ENCODE results near the gene FGFR2.
"Not testable (repeated sequence)": the region's sequence is repeated elsewhere in the genome, so short reads cannot be mapped to it uniquely, and the experiment has no call there.

FGFR2 gene

DNA sequence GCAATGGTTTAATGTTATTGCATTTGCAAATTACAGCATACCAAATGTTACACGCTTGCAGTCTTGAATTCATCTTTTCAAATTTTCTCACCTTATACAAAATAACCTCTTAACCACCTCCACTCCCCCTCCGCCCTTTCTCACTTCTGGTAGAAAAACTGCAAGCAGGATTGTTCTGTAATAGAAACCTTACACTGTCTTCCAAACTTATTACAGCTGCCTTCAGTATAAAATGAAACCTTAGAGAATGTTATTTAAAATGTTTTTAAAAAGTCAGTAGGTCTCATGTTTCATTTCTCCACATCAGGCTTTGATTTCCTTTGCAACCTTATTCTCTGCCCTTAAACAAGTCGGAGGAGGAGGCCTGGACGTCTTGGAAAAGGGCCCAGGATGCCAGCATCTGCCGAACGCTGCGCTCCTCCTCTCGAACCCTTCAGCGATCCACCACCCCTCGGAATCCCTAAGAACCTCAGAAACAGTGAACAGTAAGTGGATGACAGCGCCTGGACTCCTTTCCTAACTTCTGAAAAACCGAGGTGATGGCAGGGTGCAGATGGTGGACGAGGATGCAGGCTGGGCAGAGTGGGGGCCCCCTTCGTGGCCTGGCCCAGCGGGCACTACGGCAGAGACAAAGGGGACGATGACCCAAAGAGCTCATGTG, 74.0 kb downstream of the FGFR2 start:
- no peak for DNase-seq (ENCODE audit: low spot score)

DNA sequence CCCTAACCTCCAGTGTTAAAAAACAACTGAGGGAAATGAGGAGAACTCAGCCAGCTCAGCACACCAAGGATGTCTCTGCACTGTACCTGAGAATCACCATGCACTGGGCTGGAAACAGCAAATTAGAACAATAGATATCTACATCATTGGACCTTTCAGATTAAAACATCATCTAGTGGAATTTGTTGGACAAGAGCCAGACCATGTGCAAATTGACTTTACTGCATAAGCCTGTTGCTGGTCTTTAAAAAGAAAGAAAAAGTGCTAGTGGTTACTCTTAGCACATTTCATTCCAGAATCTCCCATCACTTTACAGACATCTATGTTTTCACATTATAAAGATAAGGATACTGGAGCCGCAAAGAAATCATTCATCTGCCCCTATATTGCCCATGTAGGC, 75.4 kb downstream of the FGFR2 start:
- no peak for DNase-seq (ENCODE audit: low spot score)

DNA sequence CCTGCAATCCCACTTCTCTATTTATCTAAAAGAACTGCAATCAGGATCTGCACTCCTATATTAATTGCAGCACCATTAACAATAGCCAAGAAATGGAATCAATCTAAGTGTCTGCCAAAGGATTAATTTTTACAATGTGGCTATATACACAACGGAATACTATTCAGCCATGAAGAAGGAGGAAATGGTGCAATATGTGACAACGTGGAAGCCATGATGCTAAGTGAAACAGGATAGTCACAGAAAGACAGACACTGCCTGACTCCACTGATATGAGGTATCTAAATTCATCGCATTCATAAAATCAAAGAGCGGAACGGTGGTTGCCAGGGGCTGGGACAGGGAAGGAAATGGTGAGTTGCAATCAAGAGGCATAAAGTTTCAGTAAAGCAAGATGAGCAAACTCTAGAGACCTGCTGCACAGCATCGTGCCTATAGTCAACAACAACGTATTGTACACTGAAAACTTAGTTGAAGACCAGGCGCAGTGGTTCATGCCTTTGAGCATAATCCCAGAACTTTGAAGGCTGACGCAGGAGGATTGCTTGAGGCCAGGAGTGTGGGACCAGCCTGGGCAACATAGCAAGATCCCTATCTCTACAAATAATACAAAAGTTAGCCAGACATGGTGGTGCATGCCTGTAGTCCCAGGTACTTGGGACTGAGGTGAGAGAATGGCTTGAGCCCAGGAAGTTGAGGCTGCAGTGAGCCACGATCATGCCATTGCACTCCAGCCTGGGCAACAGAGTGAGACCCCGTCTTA, 76.3 kb downstream of the FGFR2 start:
- DNase-seq (ENCODE audit: low spot score), result no peak

DNA sequence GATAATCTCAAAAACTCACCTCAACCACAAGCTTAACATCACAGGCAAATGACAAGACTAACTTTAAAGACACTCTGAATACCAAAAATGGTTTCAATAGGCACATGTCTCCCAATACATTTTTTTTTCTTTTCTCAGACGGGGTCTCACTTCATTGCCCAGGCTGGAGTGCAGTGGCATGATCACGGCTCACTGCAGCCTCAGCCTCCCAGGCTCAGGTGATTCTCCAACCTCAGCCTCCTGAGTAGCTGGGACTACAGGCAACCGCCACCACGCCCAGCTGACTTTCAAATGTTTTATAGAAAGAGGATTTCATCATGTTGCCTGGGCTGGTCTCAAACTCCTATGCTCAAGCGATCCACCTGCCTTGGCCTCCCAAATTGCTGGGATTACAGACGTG, 77.7 kb downstream of the FGFR2 start:
- not testable (repeated sequence) for DNase-seq (ENCODE audit: low spot score)

DNA sequence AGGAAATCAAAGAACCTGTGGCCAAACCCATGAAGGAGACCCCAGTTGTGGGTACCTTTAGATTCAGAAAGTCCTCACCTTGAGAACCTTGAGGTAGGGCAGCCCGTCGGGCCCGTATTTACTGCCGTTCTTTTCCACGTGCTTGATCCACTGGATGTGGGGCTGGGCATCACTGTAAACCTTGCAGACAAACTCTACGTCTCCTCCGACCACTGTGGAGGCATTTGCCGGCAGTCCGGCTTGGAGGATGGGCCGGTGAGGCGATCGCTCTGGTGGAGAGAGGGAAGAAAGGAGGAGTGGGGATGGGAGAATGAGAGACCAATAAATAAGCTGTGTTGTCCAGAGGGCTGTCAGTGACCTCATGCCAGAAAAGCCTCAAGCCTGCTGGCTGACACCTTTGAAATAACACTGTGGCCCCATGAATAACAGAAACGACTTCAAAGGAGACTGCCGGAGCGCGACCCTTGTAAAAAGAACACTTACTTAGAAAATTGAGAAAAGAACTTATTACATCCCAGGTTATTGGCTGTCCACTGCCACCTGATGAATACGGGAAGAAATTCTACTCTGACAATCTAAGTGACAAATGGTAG, 78.2 kb downstream of the FGFR2 start:
- DNase-seq (ENCODE audit: low spot score), result no peak

DNA sequence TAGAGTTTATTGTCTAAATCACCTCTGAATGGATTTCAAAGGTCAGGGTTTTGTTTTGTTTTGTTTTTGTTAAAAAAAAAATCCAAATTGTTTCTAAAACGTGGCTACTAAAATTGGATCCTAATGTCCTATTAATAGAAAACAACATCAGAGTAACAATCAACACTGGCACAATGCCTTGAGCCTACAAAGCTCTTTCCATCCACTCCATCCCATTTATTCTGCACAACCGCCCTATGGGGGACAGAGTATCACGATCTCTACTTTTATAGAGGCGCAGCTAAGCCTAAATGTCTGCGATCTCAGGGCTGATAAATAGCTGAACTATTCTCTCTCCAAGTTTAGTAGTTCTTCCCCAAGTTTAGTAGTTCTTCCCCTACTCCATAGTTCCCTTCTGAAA, 78.8 kb downstream of the FGFR2 start:
- DNase-seq (ENCODE audit: low spot score), result no peak

DNA sequence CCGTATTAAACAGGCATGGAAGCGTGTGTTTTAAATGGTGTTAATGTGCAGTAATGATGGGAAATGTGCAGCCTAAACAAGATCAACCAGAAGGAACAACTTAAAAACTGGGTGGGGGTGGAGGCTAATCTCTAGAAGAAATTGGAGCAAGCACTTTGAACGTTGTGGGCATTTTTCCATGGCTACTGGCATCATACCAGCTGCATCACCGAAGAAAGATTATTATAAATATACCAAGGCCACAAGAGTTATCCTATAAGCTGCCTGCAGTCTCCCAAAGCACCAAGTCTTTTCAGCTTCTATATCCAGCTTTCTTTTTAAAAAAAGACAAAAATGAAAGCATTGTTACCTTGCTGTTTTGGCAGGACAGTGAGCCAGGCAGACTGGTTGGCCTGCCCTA, 79.9 kb downstream of the FGFR2 start:
- no peak for DNase-seq (ENCODE audit: low spot score)

DNA sequence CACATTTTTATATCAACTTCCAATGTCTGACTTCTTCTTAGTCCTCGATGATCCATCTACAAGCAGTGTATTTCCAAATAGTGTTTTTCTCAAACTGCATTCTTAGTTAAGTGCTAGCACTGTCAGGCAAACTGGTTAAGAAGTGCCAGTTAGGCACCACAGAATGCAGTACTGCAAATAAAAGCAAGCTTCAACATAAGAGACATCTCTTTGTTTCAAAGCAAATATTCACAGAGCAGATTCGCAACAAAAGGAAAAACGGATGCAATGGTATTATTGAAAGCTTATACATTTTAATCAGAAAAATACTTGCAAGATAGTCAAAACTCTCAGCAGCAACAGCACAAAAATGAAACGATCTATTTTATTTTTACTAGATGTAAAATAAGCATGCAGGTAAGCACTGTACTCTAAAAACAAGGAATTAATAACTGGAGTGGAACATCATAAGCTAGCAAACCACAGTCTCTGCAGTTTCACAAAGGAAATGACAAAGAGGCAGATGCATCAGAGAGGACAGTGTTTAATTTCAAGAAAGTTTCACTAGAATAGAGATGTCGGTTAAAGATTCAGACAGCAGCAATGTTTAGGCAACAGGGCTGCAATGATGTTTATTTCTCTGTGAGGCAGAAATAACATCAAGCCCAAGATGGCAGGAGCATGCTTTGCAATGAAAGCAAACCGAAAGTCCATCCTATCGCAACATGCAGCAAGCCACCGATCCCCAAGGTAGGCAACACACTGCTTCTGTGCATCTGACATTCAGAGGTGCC, 82.0 kb downstream of the FGFR2 start:
- DNase-seq (ENCODE audit: low spot score), result no peak

DNA sequence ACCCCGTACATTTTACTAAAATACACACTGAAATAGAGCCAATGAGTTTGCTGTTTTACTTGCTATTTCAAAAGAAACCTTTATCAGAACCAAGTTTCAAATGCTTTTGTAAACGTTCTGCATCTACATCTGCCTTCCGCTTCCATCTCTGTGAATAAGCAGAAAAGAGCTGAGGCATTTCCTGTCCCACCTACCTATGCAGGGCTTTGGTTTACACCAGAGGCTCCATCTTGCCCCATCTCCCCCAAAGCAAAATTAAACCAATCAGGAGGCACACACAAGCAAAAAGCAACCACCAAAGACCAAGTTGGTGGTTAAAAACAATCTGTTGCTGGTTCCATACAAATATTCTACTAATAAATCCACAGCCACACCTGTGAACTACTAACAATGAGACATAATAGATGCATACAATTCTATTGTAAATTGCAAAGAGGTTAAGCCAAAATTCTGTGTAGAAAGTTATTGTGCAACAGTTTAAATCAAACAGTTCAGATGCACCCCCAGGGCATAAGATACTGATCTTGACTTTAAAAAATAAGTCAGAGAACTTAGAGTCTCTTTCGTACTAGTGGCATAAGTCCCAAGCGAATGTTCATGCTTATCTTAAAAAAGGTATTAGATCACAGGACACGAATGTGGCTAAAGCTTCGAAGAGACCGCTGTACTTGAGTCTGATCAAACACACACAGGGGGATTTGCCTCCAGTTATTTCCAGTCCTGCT, 83.9 kb downstream of the FGFR2 start:
- DNase-seq (ENCODE audit: low spot score), result no peak

DNA sequence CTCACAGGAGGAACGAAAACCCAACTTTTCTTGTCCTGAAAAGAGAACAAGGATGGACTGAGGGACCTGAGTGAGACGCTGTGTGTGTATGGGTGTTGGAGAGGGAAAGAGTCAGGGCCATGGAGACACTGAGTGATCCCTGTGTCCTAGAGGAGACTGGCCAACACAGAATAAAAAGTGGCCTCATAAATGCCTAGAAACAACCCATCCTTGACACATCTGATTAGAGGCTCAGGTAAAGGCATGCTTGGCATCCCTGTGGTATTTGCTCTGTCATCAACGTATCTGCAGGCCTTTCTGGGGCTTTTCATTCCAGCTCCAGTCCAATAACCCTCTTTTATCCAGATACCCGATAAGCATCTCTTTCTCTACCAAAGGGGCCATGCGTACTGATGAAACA, 86.3 kb downstream of the FGFR2 start:
- DNase-seq (ENCODE audit: low spot score), result no peak

DNA sequence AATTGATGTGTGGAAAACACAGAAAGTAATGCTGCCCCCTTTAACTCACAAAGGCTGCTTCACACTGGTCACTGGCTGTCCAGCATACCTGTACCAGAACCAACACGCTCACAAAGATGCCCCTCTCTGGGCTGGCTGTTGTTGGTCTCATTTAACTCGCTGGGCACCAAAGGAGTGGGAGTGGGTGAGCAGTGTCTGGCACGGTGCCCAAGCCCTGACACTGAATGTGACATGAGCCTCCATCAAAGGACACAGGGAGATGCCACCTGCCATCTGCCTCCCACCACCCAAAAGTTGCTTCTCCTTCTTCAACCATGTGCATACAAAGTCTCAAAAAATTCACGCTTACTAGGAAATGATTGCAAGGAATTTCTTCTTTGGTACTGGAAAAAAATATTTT, 86.8 kb downstream of the FGFR2 start:
- DNase-seq (ENCODE audit: low spot score), result no peak

DNA sequence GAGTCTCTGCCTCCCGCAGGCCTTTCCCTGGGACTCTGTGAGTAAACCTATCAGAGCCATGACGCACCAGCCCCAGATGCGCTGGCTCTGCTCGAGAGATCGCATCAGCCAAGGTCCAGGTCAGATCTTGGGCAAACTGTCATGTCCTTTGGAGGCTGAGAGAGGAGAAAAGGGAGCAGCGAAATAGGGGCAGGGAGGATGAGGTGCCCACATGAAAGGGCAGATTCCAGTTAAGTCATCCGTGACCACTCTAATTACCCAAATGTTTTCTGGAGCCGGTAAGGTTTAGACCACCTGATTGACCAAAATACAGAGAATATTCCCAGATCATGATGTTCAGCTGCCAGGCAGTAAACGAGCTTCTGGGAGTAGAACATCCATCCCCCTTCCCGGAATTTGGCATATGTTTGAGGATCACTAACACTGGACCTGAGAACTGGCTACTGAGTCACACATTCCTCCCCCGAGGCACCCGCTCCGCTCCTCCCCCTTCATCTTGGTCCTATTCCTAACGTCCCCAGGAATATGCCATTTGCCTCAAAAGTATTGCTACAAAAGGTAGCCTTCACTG, 88.0 kb downstream of the FGFR2 start:
- DNase-seq (ENCODE audit: low spot score), result no peak

DNA sequence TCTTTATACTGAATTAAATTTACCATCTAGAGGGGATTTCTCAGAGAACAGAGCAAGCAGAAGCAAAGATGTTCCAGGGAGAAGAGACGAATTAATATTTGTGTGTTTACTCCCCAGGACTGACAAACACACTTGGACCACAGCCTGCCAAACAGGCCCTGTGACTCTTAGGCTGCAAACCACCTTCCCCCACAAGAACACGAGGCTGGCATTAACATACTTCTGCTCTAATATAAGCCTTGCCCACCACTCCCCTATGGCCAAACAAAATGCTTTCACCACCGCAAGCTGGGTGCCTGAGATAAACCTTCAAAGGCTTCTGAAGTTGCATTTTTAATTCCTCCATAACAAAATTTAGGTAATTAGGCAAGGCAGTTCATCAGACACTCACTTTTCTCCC, 88.4 kb downstream of the FGFR2 start:
- DNase-seq (ENCODE audit: low spot score), result no peak

DNA sequence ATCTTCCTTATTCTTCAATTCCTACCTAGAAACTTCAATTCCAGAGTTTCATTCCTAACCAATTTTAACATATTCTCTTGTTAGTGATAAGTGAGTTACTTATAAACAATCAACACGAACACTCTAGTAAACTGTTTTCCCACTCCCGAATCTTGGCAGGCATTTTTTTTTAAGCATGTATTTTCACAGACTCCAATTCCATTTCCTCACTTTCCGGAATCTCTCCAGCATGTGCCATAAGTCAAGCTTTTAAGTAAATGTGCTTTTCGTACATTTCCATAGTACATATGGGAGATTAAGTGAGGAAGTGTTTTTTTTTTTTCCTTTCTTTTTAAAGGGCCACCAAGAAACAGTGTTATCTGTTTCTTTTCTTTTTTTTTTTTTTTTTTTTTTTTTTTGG, 89.1 kb downstream of the FGFR2 start:
- DNase-seq (ENCODE audit: low spot score), result no peak

DNA sequence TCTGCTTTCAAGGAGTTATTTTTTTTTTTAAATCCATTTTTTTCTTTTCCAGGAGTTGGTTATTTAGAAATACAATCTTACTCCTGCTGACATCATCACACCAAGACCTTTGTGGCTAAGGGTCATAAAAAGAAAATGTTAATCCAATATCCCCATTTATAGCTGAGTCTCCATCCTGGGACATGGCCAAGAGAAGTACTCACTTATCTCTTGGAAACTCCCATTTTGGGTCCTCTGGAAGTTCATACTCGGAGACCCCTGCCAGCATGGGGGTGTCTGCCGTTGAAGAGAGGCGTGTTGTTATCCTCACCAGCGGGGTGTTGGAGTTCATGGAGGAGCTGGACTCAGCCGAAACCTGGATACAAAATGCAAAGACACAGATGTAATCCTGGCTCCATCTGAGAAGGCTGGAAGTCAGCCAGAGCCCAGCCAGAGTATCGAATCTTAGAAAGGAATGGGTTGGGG, 94.6 kb downstream of the FGFR2 start:
- DNase-seq (ENCODE audit: low spot score), result no peak

DNA sequence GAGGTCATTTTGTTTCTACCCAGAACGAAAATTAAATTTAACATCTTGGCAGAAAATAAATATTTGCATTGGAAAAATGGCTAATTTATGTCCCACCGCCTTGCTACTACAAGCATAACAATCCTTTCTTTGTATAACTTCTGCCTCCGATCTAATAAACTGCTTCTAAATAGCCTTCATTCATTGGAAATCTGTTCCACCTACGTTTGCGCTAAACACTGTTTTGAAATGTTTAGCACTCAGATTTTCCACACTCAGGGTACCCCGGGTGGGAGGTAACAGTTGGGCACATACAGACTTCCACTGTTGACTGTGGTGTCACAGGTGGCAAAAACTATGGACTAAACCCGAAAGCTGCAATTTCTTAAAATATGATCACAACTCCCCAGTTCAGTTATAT, 96.4 kb downstream of the FGFR2 start:
- DNase-seq (ENCODE audit: low spot score), result no peak

DNA sequence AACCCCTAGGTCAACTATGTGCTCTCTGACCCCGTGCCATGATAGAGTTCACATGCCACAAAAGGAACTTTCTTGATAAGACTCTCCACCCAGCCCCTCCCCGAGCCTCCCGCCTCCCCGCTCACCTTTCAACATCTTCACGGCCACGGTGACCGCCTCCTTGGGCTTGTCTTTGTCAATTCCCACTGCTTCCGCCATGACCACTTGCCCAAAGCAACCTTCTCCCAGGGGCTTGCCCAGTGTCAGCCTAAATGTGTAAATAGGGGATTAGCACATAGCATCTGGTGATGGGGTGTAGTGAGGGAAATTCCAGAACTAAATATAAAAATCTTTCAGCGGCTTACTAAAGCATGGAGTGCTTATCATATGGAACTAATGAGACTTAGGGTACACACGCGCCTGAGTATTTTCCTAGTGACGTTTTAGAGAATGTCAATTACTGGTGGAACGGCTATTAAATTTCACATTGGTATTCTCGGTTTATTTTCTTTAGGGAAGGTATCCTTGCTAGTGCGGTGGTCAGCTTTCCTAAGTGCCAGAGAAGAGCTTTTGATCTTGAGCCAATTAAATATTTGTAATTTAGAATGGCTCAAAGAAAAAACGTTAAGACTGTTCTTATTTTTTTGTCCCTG, 97.4 kb downstream of the FGFR2 start:
- DNase-seq (ENCODE audit: low spot score), result no peak

DNA sequence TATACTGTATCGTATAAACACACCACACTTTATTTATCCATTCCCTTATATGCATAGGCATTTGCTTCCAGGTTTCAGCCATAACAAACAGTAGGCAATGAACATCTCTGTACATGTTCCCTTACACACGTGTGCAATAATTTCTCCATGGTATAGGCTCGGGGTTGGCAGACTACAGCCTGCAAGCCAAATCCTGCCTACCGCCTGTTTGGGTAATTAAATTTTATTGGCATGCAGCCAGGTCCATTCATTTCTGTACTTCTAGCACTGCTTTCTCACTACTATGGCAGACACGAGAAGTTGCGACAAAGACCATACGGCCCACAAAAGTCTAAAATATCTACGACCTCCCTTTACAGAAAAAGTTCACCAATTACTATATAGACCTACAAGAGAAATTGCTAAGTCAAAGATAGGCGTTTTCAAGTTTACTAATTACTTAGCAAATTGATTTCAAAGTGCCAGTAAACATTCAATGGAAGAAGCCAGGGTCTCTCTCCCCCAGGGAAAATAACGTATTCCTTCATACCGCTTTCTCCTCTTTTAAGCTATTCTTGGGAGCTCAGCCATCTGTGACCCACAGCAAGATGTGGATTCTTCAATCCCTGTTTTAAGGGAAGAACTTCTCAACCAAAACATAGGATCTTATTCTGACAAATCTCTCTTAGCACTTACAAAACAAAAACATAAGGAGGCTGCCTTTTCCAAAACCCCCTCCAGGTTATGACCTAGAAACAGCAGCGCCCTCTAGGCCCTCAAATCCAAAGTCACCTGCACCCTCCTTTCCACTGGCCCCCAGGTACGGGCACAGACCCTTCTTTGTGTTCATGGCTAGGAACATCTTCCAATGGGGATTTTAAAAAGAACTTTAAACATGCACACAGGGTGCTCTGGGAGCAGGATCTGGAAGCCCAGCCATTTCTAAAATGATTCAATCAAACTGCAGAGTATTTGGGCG, 100.5 kb downstream of the FGFR2 start:
- DNase-seq (ENCODE audit: low spot score), result no peak

DNA sequence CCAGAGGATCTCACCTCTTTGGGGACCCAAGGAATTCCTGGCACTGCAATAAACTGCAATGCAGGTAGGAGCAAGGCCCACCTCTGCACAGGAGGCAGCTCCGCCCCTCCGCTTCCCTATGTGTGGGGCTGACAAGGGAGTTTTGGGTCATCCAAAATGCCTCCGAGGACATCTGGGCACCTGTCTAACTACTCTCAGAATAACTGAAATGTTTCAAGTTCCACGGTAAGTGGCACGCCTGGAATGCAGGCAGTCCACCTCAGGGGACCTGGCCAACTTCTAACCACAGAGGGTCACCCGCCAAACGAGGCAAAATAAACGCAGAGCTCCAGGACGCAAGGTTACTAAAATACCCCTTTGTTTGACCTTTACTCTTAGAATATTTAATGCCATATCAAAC, 102.5 kb downstream of the FGFR2 start:
- DNase-seq (ENCODE audit: low spot score), result no peak

DNA sequence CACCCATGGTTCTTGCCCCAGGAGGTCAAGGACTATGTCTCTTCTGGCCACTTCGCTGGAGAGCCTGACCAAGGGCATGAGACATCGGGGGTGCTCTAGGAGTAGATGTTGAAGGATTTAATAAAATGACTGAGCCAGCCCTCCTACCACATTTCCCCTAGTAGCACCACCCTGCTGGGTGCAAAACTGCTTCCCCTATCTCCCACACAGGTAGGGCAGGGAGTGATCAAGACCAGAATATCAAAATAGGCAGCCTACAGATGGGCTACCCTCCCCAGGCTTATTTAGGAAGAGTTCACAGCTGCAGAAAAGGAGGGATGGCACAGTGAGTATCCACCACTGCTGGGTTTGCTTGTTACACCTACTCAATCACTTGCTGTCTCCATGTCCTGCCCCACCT, 103.9 kb downstream of the FGFR2 start:
- DNase-seq (ENCODE audit: low spot score), result no peak

Measured in CD4-positive, alpha-beta T cell treated with Interleukin-6 at 100 ng/mL for 8 hours (primary cell).